Stomach (tissue), 4 donors: Measurements from ENCODE around the gene RPL41.

ENCODE experiments used
- EP300 ChIP-seq: sonication (generic); formaldehyde crosslinking; IDR thresholded peaks from one replicate; pipeline ENCODE4 v1.6.1; 2017; ENCODE audit warnings: antibody characterized with exemption
- POLR2A ChIP-seq, 4 donors: fragments of 450-650 bp; IDR thresholded peaks; one replicate each; pipeline ENCODE4 v1.6.1; 2016; ENCODE audit warnings: antibody characterized with exemption in 4 of 4, control low read depth in 2 of 4, mild to moderate bottlenecking in 1 of 4, moderate library complexity in 1 of 4
- POLR2AphosphoS5 ChIP-seq, 3 donors: sonication (generic); formaldehyde crosslinking; IDR thresholded peaks; one replicate each; pipeline ENCODE4 v1.6.1; 2016; ENCODE audit warnings: antibody characterized with exemption in 3 of 3
- TF ChIP-seq, protein P1 (sequence below), 7 experiments: fragments of 450-650 bp in 4 of 7; fragments of 200-600 bp in 3 of 7; sonication (generic) in 3 of 7; IDR thresholded peaks; one replicate each; pipeline ENCODE4 v1.5.1; 2016 to 2019; ENCODE audit warnings: antibody characterized with exemption in 7 of 7, control low read depth in 2 of 7, mild to moderate bottlenecking in 1 of 7

- TF ChIP-seq, protein P1, sequence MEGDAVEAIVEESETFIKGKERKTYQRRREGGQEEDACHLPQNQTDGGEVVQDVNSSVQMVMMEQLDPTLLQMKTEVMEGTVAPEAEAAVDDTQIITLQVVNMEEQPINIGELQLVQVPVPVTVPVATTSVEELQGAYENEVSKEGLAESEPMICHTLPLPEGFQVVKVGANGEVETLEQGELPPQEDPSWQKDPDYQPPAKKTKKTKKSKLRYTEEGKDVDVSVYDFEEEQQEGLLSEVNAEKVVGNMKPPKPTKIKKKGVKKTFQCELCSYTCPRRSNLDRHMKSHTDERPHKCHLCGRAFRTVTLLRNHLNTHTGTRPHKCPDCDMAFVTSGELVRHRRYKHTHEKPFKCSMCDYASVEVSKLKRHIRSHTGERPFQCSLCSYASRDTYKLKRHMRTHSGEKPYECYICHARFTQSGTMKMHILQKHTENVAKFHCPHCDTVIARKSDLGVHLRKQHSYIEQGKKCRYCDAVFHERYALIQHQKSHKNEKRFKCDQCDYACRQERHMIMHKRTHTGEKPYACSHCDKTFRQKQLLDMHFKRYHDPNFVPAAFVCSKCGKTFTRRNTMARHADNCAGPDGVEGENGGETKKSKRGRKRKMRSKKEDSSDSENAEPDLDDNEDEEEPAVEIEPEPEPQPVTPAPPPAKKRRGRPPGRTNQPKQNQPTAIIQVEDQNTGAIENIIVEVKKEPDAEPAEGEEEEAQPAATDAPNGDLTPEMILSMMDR (IDR thresholded peaks at IDR 0.05): no peak
- TF ChIP-seq POLR2A (IDR thresholded peaks at IDR 0.05) (no peak), POLR2AphosphoS5 (IDR thresholded peaks at IDR 0.05) (no peak), EP300 (no peak)
These were observed 28.8 kb downstream of the RPL41 start for GRCh38 chr12:56145217-56145616.
